HG03469 (cell line): ENCODE data around the gene BHLHA15.

Experiments used
- ATAC-seq: cut with Tn5 transposase; IDR thresholded peaks from one replicate; pipeline ENCODE4 v1.9.1; 2021; ENCODE audit warnings: mild to moderate bottlenecking, moderate library complexity, moderate number of reproducible peaks; ENCODE audit not compliant: unreplicated experiment

The BHLHA15 gene

DNA sequence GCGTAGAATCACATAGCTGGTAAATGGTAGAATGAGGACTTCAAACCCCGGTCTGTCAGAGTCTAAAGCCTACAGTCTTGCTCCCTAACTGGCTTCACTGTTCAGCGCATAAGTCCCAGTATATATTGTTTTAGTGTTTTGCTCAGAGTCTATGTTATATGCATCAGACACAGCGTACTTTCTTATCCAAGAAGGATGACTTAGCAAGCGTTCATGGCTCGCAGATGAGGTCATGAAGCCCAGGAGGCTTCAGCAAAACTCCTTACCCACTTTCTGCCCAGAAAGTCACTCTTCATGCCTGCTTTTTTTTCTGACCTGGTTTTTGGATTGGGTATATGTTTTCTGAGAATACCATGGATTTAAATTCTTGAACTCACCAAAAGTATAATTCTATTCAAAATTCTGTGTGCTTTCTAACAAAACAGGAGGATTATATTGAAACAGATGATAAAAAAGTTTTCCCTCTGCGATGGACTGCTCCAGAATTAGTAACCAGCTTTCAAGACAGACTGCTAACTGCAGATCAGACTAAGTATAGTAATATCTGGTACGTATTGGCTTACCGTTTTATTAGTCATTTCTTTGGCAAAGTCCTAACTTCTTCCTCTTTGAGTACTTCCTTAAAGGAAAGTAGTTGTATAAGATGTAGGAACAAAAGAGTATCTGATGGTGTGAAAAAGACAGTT is 24.6 kb upstream of the BHLHA15 start:
- no peak for ATAC-seq

DNA sequence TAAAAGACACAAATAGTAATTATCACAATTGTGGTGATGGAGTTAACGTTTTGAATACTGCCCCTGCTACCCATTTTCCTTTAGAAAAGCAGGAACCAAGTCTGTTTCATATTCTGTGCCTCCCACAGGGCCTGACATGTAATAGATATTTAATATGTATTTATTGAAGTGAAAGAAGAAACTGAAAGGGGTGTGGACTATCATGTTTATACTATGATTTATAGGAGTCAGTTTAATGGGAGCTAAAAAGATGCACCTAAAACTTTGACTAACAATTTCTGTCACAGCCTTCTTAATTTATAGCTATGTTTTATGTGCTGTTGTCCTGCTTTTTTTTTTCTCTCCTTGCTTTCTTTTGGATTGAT is 24.1 kb upstream of the BHLHA15 start:
- ATAC-seq: no peak

DNA sequence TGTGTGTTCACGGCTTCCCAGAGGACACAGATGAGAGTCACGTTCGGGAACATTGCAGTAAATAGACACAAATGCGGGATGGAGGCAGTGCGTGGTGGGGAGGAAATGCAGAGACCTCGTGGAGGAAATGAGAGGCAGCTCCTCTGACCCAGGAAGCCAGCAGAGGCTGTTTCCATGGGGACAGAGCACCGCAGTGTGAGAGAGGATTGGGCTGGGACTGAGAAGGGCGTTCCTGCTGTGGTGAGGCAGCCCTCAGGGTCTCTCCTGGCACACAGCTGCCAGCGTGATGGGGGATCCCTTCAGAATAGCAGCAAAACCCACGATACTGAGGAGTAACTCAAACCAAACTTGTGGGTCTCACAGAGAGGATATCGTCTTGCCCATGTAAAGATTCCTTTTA is 21.7 kb upstream of the BHLHA15 start:
- ATAC-seq: no peak

DNA sequence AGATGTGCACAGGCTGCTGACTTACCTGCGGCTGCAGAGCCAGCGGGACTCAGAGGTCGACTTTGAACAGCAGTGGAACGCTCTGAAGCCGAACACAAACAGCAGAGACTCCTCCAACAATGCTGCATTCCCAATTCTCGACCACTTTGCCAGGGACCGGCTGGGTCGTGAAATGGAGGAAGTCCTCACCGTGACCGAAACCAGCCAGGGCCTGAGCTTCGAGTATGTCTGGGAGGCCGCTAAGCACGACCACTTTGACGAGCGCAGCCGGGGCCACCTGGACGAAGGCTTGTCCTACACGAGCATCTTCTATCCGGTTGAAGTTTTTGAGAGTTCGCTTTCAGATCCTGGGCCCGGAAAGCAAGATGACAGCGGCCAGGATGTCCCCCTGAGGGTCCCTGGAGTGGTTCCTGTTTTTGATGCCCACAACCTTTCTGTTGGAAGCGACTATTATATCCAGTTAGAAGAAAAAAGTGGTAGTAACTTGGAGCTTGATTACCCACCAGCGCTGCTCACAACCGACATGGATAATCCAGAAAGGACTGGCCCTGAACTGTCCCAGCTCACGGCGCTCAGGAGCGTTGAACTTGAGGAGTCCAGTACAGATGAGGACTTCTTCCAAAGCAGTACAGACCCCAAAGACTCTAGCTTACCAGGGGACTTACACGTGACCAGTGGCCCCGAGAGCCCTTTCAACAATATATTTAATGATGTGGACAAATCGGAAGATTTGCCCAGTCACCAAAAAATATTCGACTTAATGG is 19.4 kb upstream of the BHLHA15 start:
- ATAC-seq: no peak

DNA sequence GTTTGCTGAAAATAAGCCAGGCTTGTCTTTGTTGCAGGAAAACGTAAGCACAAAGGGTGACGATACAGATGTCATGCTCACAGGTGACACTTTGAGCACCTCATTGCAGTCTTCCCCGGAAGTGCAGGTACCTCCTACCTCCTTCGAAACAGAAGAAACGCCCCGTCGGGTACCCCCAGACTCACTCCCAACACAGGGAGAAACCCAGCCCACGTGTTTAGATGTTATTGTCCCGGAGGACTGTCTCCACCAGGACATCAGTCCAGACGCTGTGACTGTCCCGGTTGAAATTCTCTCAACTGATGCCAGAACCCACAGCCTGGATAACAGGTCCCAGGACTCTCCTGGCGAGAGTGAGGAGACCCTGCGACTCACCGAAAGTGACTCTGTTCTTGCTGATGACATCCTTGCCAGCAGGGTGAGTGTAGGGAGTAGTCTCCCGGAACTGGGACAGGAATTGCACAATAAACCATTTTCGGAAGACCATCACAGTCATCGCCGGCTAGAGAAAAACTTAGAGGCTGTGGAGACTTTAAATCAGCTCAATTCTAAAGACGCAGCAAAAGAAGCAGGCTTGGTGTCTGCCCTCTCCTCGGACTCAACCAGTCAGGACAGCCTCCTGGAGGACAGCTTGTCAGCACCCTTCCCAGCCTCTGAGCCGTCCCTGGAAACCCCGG is 18.3 kb upstream of the BHLHA15 start:
- ATAC-seq: no peak

DNA sequence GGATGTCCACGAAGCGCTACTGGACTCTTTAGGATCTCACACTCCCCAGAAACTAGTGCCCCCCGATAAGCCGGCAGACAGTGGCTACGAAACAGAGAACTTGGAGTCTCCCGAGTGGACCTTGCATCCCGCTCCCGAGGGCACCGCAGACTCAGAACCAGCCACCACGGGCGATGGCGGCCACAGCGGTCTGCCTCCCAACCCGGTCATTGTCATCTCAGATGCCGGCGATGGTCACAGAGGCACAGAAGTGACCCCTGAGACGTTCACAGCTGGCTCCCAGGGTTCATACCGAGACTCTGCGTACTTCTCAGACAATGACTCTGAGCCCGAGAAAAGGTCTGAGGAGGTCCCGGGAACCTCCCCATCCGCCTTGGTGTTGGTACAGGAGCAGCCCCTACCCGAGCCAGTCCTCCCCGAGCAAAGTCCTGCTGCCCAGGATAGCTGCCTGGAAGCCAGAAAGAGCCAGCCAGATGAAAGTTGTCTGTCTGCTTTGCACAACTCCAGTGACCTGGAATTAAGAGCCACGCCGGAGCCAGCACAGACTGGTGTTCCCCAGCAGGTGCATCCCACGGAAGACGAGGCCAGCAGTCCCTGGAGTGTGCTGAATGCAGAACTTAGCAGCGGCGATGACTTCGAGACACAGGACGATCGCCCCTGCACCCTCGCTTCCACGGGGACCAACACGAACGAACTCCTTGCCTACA is 17.6 kb upstream of the BHLHA15 start:
- ATAC-seq: no peak

DNA sequence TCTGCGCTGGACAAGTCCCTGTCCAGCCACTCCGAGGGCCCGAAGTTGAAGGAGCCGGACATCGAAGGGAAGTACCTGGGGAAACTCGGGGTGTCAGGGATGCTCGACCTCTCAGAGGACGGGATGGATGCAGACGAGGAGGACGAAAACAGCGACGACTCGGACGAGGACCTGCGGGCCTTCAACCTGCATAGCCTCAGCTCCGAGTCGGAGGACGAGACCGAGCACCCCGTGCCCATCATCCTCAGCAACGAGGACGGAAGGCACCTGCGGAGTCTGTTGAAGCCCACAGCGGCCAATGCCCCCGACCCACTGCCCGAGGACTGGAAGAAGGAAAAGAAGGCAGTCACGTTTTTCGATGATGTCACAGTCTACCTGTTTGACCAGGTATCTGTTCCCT is 17.1 kb upstream of the BHLHA15 start:
- ATAC-seq: no peak

DNA sequence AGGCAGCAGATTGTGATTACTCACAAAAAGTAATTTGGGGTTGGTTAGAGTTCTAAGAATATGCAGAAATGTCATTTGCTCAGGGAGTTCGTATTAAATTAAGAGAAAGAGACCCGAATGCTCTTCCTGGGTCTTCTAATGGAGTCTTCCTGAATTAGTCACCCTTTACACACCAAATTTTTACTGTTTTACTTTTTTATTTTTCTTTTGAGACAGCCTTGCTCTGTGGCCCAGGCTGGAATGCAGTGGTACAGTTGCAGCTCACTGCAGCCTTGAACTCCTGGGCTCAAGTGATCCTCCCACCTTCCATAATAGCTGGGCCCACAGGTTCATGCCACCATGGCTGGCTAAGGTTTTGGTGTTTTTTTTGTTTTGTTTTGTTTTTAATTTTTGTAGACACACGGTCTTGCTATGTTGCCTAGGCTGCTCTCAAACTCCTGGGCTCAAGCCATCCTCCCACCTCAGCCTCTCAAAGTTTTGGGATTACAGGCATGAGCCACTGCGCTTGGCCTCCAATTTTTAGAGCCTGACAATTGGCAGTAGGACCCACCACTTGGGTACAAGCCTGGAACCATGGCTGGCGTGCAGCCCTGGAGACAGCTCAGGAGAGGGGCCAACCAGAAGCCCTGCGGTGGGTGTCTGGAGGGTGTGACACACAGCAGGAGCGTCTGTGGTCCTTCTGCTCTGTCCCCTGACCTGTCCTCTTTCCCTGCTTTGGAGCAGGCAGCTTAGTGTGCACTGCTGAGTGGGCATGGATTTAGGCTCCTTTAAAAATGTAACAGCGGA is 16.4 kb upstream of the BHLHA15 start:
- no peak for ATAC-seq

DNA sequence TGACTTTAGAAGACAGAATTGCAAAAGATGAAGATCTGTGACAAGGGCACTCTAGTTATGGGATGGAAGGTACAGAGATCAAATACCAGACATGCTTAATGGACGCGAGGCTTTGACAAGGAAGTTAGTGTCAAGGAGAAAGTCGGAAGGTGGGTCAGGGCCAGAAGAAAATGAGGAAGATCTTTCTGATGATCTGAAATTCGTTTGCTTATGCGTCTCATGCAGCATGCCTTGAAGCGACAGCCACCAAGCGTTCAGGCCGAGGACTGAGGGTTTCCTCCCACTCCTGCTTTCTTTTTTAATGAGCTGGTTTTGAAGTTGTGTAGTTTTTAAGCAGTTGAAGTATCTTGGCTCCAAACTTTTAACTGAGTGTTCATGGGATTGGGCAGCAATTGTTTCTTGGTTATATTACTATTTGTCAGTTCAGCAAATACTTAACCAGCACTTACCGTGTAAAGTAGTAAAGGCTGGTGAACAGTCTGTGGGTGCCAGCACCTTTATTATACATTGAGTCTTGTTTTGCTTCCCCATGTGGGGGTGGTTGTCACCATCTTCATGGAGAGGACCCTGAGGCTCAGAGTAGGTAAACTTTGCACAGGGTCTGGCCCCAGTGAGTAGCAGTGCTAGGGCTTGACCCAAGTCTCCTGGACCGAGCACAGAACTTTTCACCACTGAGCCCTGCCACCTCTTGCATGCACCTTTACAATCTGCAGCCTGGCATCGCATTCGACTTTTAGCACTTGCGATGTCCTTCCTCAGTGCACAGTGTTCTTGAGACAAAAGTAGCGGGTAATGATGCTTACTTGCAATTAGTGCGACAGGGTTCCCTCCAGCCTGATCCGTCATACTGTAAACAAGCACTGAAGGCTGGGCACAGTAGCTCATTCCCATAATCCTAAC is 14.3 kb upstream of the BHLHA15 start:
- no peak for ATAC-seq

DNA sequence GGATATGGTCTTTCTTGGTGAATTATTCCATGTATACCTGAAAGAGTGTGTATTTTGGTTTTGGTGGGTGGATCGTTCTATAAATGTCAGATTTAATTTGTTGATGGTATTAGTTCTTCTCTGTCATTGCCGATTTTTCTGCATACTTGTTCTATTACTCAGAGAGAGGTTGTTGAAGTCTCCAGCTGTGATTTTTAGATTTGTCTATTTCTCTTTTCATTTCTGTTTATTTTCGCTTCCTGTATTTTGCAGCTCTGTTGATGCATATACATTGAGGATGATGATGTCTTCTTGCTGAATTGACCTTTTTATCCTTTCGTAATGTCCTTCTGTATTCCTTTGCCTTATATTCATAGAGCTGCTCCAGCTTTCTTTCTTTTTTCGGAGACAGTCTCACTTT is 12.1 kb upstream of the BHLHA15 start:
- ATAC-seq: no peak

DNA sequence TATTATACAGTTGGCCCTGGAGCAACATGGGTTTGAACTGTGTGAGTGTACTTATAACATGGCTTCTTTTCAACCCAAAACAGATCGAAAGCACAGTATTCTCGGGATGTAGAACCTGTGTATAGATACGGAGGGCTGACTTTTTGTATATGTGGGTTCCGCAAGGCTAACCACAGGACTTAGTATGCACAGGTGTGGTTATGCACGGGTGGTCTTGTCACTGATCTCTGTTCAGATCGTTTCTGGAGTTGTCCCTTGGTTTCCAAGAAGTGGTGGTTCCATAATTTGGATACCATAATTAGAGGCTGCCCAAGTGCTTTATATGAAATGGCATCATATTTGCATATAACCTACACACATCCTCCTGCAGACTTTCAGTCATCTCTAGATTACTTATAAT is 10.9 kb upstream of the BHLHA15 start:
- peak; percentile 35 for ATAC-seq

DNA sequence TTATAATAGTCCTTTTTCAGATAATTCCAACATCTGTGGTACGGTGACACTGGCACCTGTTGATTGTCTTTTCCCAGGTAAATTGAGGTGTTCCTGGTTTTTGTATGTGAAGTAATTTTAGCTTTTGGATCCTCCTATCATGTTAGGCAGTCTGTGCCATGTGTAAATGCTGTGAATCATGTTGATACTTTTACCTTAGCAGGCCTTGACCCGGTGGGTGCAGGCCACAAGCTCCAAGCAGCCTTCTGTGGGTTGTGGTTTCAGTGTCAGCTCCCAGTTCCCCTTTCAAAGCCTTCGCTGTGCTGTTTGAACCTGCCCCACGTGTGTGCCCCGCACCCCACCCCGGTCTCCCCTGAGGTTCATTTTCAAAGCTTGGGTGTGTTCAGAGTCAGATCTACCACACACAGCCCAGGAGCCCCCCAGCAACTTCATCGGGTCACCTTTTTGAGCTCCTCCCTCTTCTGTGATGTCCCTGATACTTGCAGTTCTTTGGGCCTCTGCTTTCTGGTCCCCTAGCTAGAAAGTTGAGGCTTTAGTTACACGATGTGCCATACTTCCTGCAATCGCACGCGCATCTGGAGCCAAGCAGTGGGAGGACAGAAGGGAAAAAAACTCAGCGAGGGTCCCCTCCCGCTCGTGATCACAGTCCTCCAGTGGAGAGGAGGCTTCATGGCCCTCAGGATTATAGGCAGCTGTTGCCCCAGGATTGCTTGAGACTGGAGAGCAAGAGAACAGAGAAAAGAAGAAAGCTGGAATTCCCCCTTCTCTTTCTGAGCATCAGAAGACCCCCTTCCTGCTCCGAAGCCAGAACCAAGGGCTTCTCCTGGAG is 8.7 kb upstream of the BHLHA15 start:
- ATAC-seq: peak; percentile 88

DNA sequence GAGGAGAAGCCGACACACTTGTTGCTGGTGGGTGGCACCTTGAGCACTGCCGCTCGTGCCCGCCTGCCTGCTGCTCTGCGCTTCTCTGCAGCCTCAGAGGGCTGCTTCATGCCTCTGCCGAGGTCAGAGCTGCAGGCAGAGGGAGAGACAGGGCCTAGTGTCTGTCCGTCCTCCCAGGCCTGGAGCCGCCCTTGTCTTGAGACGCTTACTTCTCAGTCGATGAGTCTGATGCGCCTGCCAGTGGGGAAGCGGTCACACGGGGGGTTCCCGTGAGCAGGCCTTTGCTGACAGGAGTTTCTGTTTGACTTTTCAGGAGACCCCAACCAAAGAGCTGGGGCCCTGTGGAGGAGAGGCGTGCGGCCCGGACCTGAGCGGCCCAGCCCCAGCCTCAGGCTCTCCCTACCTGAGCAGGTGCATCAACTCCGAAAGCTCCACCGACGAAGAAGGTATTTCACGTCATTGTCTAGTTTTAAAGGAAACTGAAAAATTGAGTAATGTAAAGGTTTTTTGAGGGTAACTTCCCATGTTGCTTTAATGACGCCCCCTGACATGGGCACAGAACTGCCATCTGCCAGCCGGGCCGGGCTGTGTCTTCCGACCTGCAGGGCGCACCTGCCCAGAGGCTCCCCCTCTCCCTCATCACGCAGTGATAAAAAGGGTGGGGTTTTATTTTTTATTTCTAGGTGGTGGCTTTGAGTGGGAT is 7.8 kb upstream of the BHLHA15 start:
- no peak for ATAC-seq

DNA sequence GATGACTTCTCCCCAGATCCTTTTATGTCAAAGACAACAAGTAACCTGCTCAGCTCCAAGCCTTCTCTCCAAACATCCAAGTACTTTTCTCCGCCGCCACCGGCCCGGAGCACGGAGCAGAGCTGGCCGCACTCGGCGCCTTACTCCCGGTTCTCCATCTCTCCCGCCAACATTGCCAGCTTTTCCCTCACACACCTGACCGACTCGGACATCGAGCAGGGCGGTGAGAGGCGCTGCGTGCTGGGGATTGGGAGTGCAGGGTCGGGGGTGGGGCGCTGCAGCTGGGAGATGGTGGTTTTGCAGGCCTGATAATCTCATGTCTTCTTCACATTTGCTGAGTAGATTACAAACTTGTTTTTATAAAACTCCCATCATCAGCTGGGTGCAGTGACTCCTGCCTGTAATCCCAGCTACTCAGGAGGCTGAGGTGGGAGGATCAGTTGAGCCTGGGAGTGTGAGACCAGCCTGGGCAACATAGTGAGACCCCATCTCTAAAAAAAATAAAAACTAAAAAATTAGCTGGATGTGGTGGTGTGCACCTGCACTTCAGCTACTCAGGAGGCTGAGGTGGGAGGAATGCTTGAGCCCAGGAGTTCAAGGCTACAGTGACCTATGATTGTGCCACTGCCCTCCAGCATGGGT is 7.2 kb upstream of the BHLHA15 start:
- ATAC-seq: no peak

DNA sequence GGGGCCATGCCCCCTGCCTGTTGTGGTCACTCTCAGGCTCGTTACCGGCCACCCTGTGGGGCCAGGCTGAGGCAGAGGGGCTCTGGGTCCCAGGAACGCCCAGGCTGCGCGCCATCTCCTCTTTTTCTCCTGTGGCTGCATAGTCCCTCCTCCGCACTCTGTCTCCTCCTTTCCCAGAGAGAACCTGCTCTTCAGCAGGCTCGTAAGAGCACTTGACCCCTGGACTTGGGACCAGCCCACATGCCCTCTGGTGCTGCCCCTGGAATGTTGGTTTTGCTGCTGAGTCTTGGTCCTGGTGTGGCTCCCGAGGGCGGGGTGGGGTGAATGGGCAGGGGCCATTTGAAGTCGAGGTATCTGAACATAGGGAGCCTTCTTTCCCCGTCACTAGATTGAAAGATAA is 6.6 kb upstream of the BHLHA15 start:
- no peak for ATAC-seq

DNA sequence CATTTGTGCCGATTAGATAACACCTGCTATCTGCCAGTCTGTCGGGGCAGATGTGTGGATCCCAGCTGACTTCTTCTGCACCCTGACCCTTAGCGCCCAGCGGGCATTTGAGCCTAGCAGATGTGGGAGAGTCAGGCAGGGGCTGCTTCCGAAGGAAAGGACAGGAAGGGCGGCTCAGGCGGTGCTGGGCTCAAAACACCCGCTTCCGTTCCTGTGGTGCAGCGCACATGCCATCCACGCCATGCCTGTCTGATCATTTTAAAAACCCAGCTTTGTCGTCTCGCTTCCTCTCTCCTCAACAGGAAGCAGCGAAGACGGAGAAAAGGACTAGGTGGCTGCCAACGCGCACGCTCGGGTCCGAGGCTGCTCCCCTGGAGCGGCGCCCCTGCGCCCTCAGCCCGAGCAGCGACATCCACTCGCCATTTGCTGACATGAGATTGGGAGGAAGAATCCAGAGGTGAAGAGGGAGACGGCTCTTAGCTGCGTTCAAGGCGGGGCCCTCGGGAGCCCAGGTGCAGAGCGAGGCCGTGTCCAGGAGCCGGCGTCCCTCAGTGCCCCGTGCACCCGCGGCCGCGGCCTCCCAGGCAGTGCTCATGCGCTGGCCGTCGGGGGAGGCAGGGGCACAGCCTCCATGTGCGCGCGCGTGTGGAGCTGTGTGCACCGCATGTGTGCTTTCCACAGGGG is 5.9 kb upstream of the BHLHA15 start:
- ATAC-seq: no peak
